Measurements from ENCODE around the gene KLHL29.

The KLHL29 gene

GRCh38 chr2:23571085-23571484 lies 186.1 kb downstream of the KLHL29 start:
- no peak for DNase-seq (ENCODE audit: low spot score)

GRCh38 chr2:23571527-23572282 lies 186.7 kb downstream of the KLHL29 start:
- DNase-seq (ENCODE audit: low spot score), result no peak

GRCh38 chr2:23574919-23575654 lies 190.1 kb downstream of the KLHL29 start:
- DNase-seq (ENCODE audit: low spot score), result no peak

GRCh38 chr2:23578964-23579671 lies 194.1 kb downstream of the KLHL29 start:
- DNase-seq (ENCODE audit: low spot score), result peak; percentile 52

- DNase-seq (ENCODE audit: low spot score), result no peak
Observed at GRCh38 chr2:23579674-23580073, 194.7 kb downstream of the KLHL29 start.

- DNase-seq (ENCODE audit: low spot score), result no peak
Observed at GRCh38 chr2:23583467-23583866, 198.5 kb downstream of the KLHL29 start.

- no peak for DNase-seq (ENCODE audit: low spot score)
Observed at GRCh38 chr2:23584054-23584745, 199.2 kb downstream of the KLHL29 start.

- no peak for DNase-seq (ENCODE audit: low spot score)
Observed at GRCh38 chr2:23585273-23586170, 200.5 kb downstream of the KLHL29 start.

GRCh38 chr2:23586741-23587306 lies 201.8 kb downstream of the KLHL29 start:
- DNase-seq (ENCODE audit: low spot score), result no peak

- DNase-seq (ENCODE audit: low spot score), result no peak
Observed at GRCh38 chr2:23587341-23587880, 202.4 kb downstream of the KLHL29 start.

- DNase-seq (ENCODE audit: low spot score), result no peak
Observed at GRCh38 chr2:23588106-23588505, 203.1 kb downstream of the KLHL29 start.

GRCh38 chr2:23588508-23589201 lies 203.7 kb downstream of the KLHL29 start:
- DNase-seq (ENCODE audit: low spot score), result no peak

GRCh38 chr2:23589220-23589647 lies 204.3 kb downstream of the KLHL29 start:
- DNase-seq (ENCODE audit: low spot score), result no peak

- DNase-seq (ENCODE audit: low spot score), result no peak
Observed at GRCh38 chr2:23589739-23590138, 204.8 kb downstream of the KLHL29 start.

GRCh38 chr2:23590241-23590869 lies 205.4 kb downstream of the KLHL29 start:
- no peak for DNase-seq (ENCODE audit: low spot score)

- DNase-seq (ENCODE audit: low spot score), result no peak
Observed at GRCh38 chr2:23591111-23591510, 206.1 kb downstream of the KLHL29 start.

GRCh38 chr2:23592061-23592685 lies 207.2 kb downstream of the KLHL29 start:
- DNase-seq (ENCODE audit: low spot score), result no peak

GRCh38 chr2:23592898-23593751 lies 208.1 kb downstream of the KLHL29 start:
- DNase-seq (ENCODE audit: low spot score), result no peak
